Measurements from ENCODE around the gene FGF1.

DNA sequence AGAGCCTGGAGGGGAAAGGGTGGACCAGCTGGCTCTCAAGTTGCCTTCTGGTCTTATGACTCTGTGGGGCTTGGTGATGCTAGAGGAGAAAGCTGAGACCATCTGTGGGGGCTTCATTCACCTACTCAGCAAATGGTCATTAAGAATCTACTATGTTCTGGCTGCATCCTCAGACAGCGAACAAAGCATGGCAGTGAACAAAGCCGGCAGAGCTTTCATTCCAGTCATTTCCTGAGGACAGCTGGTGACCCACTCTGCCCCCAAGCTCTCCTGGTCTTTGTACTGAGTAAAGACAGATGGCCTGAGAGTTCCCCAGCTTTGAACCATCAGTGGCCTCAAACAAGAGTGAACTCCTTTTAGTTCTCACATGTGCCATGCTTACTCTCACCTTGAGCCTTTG, 48.0 kb downstream of the FGF1 start:
- TF ChIP-seq, protein P1, sequence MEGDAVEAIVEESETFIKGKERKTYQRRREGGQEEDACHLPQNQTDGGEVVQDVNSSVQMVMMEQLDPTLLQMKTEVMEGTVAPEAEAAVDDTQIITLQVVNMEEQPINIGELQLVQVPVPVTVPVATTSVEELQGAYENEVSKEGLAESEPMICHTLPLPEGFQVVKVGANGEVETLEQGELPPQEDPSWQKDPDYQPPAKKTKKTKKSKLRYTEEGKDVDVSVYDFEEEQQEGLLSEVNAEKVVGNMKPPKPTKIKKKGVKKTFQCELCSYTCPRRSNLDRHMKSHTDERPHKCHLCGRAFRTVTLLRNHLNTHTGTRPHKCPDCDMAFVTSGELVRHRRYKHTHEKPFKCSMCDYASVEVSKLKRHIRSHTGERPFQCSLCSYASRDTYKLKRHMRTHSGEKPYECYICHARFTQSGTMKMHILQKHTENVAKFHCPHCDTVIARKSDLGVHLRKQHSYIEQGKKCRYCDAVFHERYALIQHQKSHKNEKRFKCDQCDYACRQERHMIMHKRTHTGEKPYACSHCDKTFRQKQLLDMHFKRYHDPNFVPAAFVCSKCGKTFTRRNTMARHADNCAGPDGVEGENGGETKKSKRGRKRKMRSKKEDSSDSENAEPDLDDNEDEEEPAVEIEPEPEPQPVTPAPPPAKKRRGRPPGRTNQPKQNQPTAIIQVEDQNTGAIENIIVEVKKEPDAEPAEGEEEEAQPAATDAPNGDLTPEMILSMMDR (IDR thresholded peaks at IDR 0.05), result no peak
- TF ChIP-seq POLR2A (IDR thresholded peaks at IDR 0.05), result no peak
- no peak for TF ChIP-seq POLR2AphosphoS5 (IDR thresholded peaks at IDR 0.05)

Data from breast epithelium (tissue), 3 donors.